GM21529 (cell line): ENCODE data around the gene RPS21.

ENCODE experiments used
- ATAC-seq: cut with Tn5 transposase; IDR thresholded peaks from one replicate; pipeline ENCODE4 v1.9.1; 2021; ENCODE audit not compliant: unreplicated experiment

Gene RPS21

GRCh38 chr20:62353289-62354030, 33.4 kb upstream of the RPS21 start:
- ATAC-seq = no peak

- ATAC-seq = no peak
Measured at GRCh38 chr20:62354031-62354808, 32.7 kb upstream of the RPS21 start.

- ATAC-seq = no peak
Measured at GRCh38 chr20:62354811-62355341, 32.0 kb upstream of the RPS21 start.

GRCh38 chr20:62355516-62355877, 31.4 kb upstream of the RPS21 start:
- ATAC-seq = no peak

GRCh38 chr20:62355878-62356588, 30.9 kb upstream of the RPS21 start:
- no peak for ATAC-seq

GRCh38 chr20:62356589-62357186, 30.2 kb upstream of the RPS21 start:
- ATAC-seq = no peak

GRCh38 chr20:62357187-62357667, 29.7 kb upstream of the RPS21 start:
- no peak for ATAC-seq

- no peak for ATAC-seq
Measured at GRCh38 chr20:62357681-62358080, 29.2 kb upstream of the RPS21 start.

- no peak for ATAC-seq
Measured at GRCh38 chr20:62358171-62359042, 28.5 kb upstream of the RPS21 start.

- ATAC-seq = no peak
Measured at GRCh38 chr20:62359043-62359490, 27.8 kb upstream of the RPS21 start.

- no peak for ATAC-seq
Measured at GRCh38 chr20:62359491-62360121, 27.3 kb upstream of the RPS21 start.

GRCh38 chr20:62360854-62361798, 25.8 kb upstream of the RPS21 start:
- ATAC-seq = no peak

- ATAC-seq = no peak
Measured at GRCh38 chr20:62361799-62362589, 24.9 kb upstream of the RPS21 start.

- no peak for ATAC-seq
Measured at GRCh38 chr20:62362590-62362940, 24.3 kb upstream of the RPS21 start.

GRCh38 chr20:62362991-62363919, 23.6 kb upstream of the RPS21 start:
- ATAC-seq = no peak
